Activated CD4-positive, alpha-beta T cell treated with anti-CD3 and anti-CD28 coated beads for 4 hours (primary cell): ENCODE results near the gene FOXO3B.
"Not testable (repeated sequence)": the region's sequence is repeated elsewhere in the genome, so short reads cannot be mapped to it uniquely, and the experiment has no call there.

ENCODE experiments used
- DNase-seq, 2 donors: peaks; one replicate each; pipeline ENCODE4 v3.0.0-alpha.2; 2020

The FOXO3B gene

DNA sequence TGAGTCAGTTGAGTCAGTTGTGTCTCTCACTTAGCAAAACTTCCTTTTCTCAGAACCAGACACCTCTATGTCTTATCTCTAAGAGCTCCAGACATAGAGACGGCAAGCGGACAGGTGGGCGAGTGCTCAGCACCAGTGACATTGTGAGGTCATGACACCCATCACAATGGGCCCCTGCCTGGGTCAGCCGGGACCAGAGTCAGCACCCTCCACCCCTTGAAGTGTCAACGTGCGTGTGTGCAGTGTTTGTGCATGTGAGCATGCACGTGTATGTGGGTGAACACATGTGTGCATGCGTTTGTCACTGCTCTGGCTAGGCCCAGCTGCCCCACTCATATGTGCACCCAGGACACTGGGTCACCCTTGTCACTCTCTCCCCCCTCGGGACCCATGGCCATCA is 37.8 kb downstream of the FOXO3B start, which contains the start of gene TBC1D28:
TSS of gene TBC1D28 (minus strand) at position 101 of the 400 bp plus-strand sequence. CDS start 3,039 bp downstream, outside the sequence.
- not testable (repeated sequence) for DNase-seq

DNA sequence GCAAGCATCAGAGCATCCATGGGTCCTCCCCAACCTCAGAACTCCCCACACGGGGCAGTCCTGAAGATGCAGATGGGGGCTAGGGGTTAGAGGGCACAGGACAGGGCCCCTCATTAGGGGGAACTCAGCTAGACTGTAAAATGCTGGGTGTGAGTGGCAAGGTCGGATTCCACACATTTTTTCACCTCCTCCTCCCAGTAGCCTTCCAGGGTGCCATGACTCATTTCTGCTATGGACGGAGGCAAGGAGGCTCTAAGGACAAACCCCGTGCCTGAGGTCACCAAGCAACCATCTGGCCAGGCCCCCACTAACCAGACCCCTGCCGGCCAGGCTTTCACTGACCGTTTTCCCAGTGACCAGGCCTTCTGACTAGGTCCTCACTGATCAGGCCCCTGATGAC is 39.0 kb downstream of the FOXO3B start:
- DNase-seq: not testable (repeated sequence)

DNA sequence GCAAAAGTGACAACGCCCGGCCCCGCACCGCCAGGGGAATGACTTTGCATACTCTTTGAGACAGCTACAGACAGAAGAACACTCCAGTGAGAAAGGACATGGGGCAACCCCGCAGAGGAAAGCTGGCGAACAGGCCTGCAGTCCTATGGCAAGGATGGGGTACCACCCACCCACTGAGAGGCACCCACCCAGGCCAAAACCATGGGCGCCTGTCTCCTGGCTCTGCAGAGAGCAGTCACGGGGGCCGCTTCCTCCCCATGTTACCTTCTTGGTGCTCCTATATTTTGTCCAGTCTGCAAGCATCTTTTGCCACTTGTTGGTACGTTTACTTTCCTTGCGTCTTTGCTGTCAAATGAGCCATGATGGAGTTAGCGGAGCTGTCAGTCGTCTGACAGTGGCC is 43.8 kb downstream of the FOXO3B start:
- DNase-seq: not testable (repeated sequence)

DNA sequence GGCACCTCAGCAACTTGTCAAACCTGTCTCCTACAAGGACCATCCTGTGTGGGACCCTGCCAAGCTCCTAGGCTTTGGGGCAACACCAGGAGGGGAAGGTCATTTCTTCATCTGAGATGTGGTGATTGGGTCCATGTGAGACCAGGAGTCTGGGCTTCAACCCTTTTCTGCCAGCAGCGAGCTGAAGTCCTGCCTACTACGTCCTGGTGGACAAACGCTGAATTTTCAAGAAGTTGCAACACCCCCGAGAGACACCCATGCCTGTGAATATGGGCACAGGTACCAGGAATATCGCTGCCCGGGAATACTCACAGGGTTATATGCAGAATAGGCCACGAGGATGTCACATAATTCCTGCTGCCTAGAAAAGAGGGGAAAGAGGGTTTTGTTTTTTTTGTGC is 45.9 kb downstream of the FOXO3B start:
- not testable (repeated sequence) for DNase-seq

DNA sequence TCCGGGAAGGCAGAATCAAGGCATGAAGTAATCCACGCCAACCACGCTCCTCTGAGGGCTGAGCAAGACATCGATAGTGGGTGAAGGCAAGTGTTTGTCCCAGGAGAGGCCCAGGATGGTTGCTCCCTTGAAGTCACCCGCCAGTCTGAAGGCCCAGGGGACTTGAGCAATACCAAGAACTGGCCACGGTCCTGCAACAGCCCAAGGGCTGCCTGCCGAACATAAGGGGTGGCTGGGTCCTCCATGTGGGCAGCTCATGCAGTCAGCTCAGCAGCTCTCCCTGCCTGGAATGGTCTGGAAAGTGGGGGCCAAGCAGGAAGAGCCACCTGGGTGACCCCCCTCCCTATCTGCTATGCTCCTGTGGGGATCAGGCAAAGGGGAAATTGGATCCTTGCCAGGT is 46.3 kb downstream of the FOXO3B start:
- not testable (repeated sequence) for DNase-seq

- DNase-seq: not testable (repeated sequence)
Measured at GRCh38 chr17:18634550-18635263, 47.4 kb downstream of the FOXO3B start.
